HepG2 (cell line): ENCODE data around the gene NDUFS5. TPM values are rescaled to one million over a fixed set of nuclear protein-coding genes. Genes with fewer than 3 reads are reported as not detected.

Experiments
- ATF2 ChIP-seq: sonication (generic); formaldehyde crosslinking; IDR thresholded peaks from 2 replicates; pipeline ENCODE4 v1.4.0; 2020; ENCODE audit warnings: missing genetic modification reagents
- CHCHD3 ChIP-seq: sonication (generic); formaldehyde crosslinking; IDR thresholded peaks from 2 replicates; pipeline ENCODE4 v1.8.0; 2022; ENCODE audit warnings: mild to moderate bottlenecking, missing genetic modification reagents, moderate library complexity
- ISL2 ChIP-seq: sonication (generic); formaldehyde crosslinking; IDR thresholded peaks from 2 replicates; pipeline ENCODE4 v1.5.0; 2020; ENCODE audit warnings: missing genetic modification reagents
- KAT7 ChIP-seq: IDR thresholded peaks from 2 replicates; pipeline ENCODE4 v1.6.1; 2018; ENCODE audit warnings: borderline replicate concordance, missing compliant biosample characterization
- NFKBIZ ChIP-seq: IDR thresholded peaks from 2 replicates; pipeline ENCODE4 v1.6.1; 2018; ENCODE audit warnings: missing genetic modification reagents, missing compliant biosample characterization
- PHF21A ChIP-seq: sonication (generic); formaldehyde crosslinking; IDR thresholded peaks from 2 replicates; pipeline ENCODE4 v1.5.0; 2020; ENCODE audit warnings: mild to moderate bottlenecking, missing genetic modification reagents
- POLR2A ChIP-seq, 2 experiments: IDR thresholded peaks; 2 replicates each; pipeline ENCODE4 v1.6.1; 2011; ENCODE audit warnings: low read depth in 2 of 2, low read length in 2 of 2, mild to moderate bottlenecking in 1 of 2, moderate library complexity in 1 of 2; ENCODE audit not compliant: insufficient read depth in 1 of 2
- PRMT3 ChIP-seq: sonication (generic); formaldehyde crosslinking; IDR thresholded peaks from 2 replicates; pipeline ENCODE4 v1.8.1; 2022; ENCODE audit warnings: low read depth, mild to moderate bottlenecking, moderate library complexity, missing genetic modification reagents, borderline replicate concordance
- RFXAP ChIP-seq: sonication (generic); formaldehyde crosslinking; IDR thresholded peaks from 2 replicates; pipeline ENCODE4 v1.4.0; 2020; ENCODE audit warnings: missing genetic modification reagents, borderline replicate concordance
- RXRA ChIP-seq: sonication (generic); formaldehyde crosslinking; IDR thresholded peaks from 2 replicates; pipeline ENCODE4 v1.5.1; 2020; ENCODE audit warnings: missing genetic modification reagents
- SAFB2 ChIP-seq: sonication (generic); formaldehyde crosslinking; IDR thresholded peaks from 2 replicates; pipeline ENCODE4 v1.5.1; 2020; ENCODE audit warnings: missing genetic modification reagents, low read depth, mild to moderate bottlenecking, borderline replicate concordance
- SMARCC2 ChIP-seq: fragments of 450-650 bp; IDR thresholded peaks from 2 replicates; pipeline ENCODE4 v1.6.1; 2017; ENCODE audit warnings: antibody characterized with exemption, mild to moderate bottlenecking
- THAP8 ChIP-seq: sonication (generic); formaldehyde crosslinking; IDR thresholded peaks from 2 replicates; pipeline ENCODE4 v1.5.1; 2020; ENCODE audit warnings: missing genetic modification reagents, mild to moderate bottlenecking, borderline replicate concordance
- THRA ChIP-seq: sonication (generic); formaldehyde crosslinking; IDR thresholded peaks from 2 replicates; pipeline ENCODE4 v1.4.0; 2020; ENCODE audit warnings: missing genetic modification reagents, borderline replicate concordance
- ZBTB38 ChIP-seq: sonication (generic); formaldehyde crosslinking; IDR thresholded peaks from 2 replicates; pipeline ENCODE4 v1.5.1; 2020; ENCODE audit warnings: mild to moderate bottlenecking, missing genetic modification reagents
- ZFP41 ChIP-seq: sonication (generic); formaldehyde crosslinking; IDR thresholded peaks from 2 replicates; pipeline ENCODE4 v1.4.0; 2020; ENCODE audit warnings: mild to moderate bottlenecking, missing genetic modification reagents, borderline replicate concordance
- ZKSCAN8 ChIP-seq: IDR thresholded peaks from 2 replicates; pipeline ENCODE4 v1.6.1; 2016; ENCODE audit warnings: borderline replicate concordance, missing genetic modification reagents, missing compliant biosample characterization
- ZNF136 ChIP-seq: sonication (generic); formaldehyde crosslinking; IDR thresholded peaks from 2 replicates; pipeline ENCODE4 v1.8.1; 2022; ENCODE audit warnings: low read depth, mild to moderate bottlenecking, moderate library complexity, missing genetic modification reagents
- ZNF143 ChIP-seq: sonication (generic); formaldehyde crosslinking; IDR thresholded peaks from 2 replicates; pipeline ENCODE4 v1.4.0; 2020; ENCODE audit warnings: missing genetic modification reagents
- ZNF501 ChIP-seq: sonication (generic); formaldehyde crosslinking; IDR thresholded peaks from 2 replicates; pipeline ENCODE4 v1.5.1; 2020; ENCODE audit warnings: mild to moderate bottlenecking, moderate library complexity, missing genetic modification reagents
- ZNF614 ChIP-seq: IDR thresholded peaks from 2 replicates; pipeline ENCODE4 v1.6.1; 2018; ENCODE audit warnings: missing biosample characterization, missing genetic modification reagents, inconsistent platforms, borderline replicate concordance
- ZNF766 ChIP-seq: sonication (generic); formaldehyde crosslinking; IDR thresholded peaks from 2 replicates; pipeline ENCODE4 v1.5.0; 2020; ENCODE audit warnings: missing genetic modification reagents, borderline replicate concordance
- polyA plus RNA-seq, 8 experiments: library from polyadenylated mRNA; depleted of rRNA in 3 of 8; stranded (reverse) in 7 of 8; unstranded in 1 of 8; fragments of >200 nt; fragmentation: Illumina TruSeq in 4 of 8; extraction: Trizol in 4 of 8; gene quantifications; 2 replicates each; pipeline versions ENCODE4 v1.2.1 to v1.2.3, GENCODE V29; 2011 to 2016; ENCODE audit warnings: low read depth in 4 of 8, missing spikeins in 1 of 8, mixed read lengths in 1 of 8; ENCODE audit not compliant: insufficient read depth in 1 of 8
- total RNA-seq, 5 experiments: library from RNA; depleted of rRNA; stranded (reverse); fragments of >200 nt; fragmentation: Illumina TruSeq; extraction: Trizol; gene quantifications; 2 replicates each; pipeline ENCODE4 v1.2.3, GENCODE V29; 2016; ENCODE audit warnings: low read depth in 1 of 5

Gene NDUFS5
- total and polyA plus RNA-seq, 2 of the 13 experiments (the other 11 are each of a cell fraction or from before 2014, with no cell fraction given), result 263 to 466 TPM

GRCh38 chr1:39026051-39026865 lies at the start of gene NDUFS5 (continued):
- TF ChIP-seq ATF2 (CRISPR knock-in tag), result peak; percentile 77; the same call in 1 of the 2 replicates
- peak; percentile 32; the same call in 1 of the 2 replicates for TF ChIP-seq KAT7 (CRISPR knock-in tag)
- TF ChIP-seq ZNF143, result peak; percentile 39; the same call in 1 of the 2 replicates
- no peak for TF ChIP-seq NFKBIZ (CRISPR knock-in tag)
- peak; percentile 92 to 93 for TF ChIP-seq POLR2A (IDR thresholded peaks at IDR 0.05; ENCODE audit: insufficient read depth in 1 of 2, low read depth in 2 of 2, low read length in 2 of 2)
- 0 out of 2 replicates have a peak, but pooled peaks have one; percentile 31 for TF ChIP-seq ISL2 (CRISPR knock-in tag)
- peak; percentile 83 for TF ChIP-seq ZNF501 (CRISPR knock-in tag)
- TF ChIP-seq PHF21A (CRISPR knock-in tag), result peak; percentile 23; the same call in 1 of the 2 replicates
- TF ChIP-seq CHCHD3 (CRISPR knock-in tag), result no peak
- peak; percentile 38; the same call in 1 of the 2 replicates for TF ChIP-seq RXRA (CRISPR knock-in tag)
- 0 out of 2 replicates have a peak, but pooled peaks have one; percentile 44 for TF ChIP-seq ZKSCAN8
- TF ChIP-seq ZNF136, result no peak; the same call in 1 of the 2 replicates
- no peak for TF ChIP-seq THAP8 (CRISPR knock-in tag)
- peak; percentile 88 for TF ChIP-seq RFXAP (CRISPR knock-in tag)
- TF ChIP-seq THRA (CRISPR knock-in tag), result 0 out of 2 replicates have a peak, but pooled peaks have one; percentile 9
- no peak for TF ChIP-seq PRMT3 (CRISPR knock-in tag)
- no peak for TF ChIP-seq SMARCC2
- TF ChIP-seq ZFP41 (CRISPR knock-in tag), result no peak
- TF ChIP-seq ZBTB38, result no peak; the same call in 1 of the 2 replicates
- peak; percentile 19; the same call in 1 of the 2 replicates for TF ChIP-seq SAFB2 (CRISPR knock-in tag)
- TF ChIP-seq ZNF614 (CRISPR knock-in tag), result 0 out of 2 replicates have a peak, but pooled peaks have one; percentile 17
- no peak for TF ChIP-seq ZNF766 (CRISPR knock-in tag)
